Retinal pigment epithelial cell (primary cell): ENCODE measurements around the gene UGT1A3.

Experiments
- DNase-seq: peaks from one replicate; pipeline ENCODE4 v3.0.0-alpha.2; 2010; ENCODE audit warnings: low read depth
- H3K4me3 ChIP-seq: 2 replicates; pipeline ENCODE4 v1.5.1; 2011; ENCODE audit warnings: mild to moderate bottlenecking, low read length, control low read depth, moderate library complexity
- CTCF ChIP-seq: conservative IDR thresholded peaks from 2 replicates; pipeline ENCODE4 v1.5.1; 2011; ENCODE audit warnings: low read depth, low read length, control low read depth, inconsistent platforms

The UGT1A3 gene

GRCh38 chr2:233811732-233812131 is 82.9 kb downstream of the UGT1A3 start:
- DNase-seq, result no peak
- H3K4me3 ChIP-seq, result no peak overlapping the region
- no peak for TF ChIP-seq CTCF

- DNase-seq, result no peak
- TF ChIP-seq CTCF, result no peak
- no peak overlapping the region for H3K4me3 ChIP-seq
Measured at GRCh38 chr2:233813236-233814055, 84.6 kb downstream of the UGT1A3 start.

GRCh38 chr2:233814056-233814835 is 85.4 kb downstream of the UGT1A3 start:
- H3K4me3 ChIP-seq, result no peak overlapping the region
- no peak for DNase-seq
- TF ChIP-seq CTCF, result no peak

- no peak for TF ChIP-seq CTCF
- no peak overlapping the region for H3K4me3 ChIP-seq
- DNase-seq, result peak; percentile 7
Measured at GRCh38 chr2:233815861-233816260, 87.0 kb downstream of the UGT1A3 start.

GRCh38 chr2:233816334-233816733 is 87.5 kb downstream of the UGT1A3 start:
- TF ChIP-seq CTCF, result no peak
- H3K4me3 ChIP-seq, result no peak overlapping the region
- DNase-seq, result no peak

- no peak overlapping the region for H3K4me3 ChIP-seq
- DNase-seq, result no peak
- TF ChIP-seq CTCF, result no peak
Measured at GRCh38 chr2:233816771-233817170, 87.9 kb downstream of the UGT1A3 start.
